ENCODE data around the gene ANKRD17.

- no peak for TF ChIP-seq CTCF (IDR thresholded peaks at IDR 0.05; ENCODE audit: low read depth, low read length)
- no peak for TF ChIP-seq POLR2A (IDR thresholded peaks at IDR 0.05; ENCODE audit: extremely low read depth, insufficient read length)
Measured at GRCh38 chr4:73208376-73208775, 50.2 kb downstream of the ANKRD17 start.
